GM12878 (cell line): Measurements from ENCODE around the gene DPY19L1. TPM values are rescaled to one million over a fixed set of nuclear protein-coding genes. Genes with fewer than 3 reads are reported as not detected.
A peak's percentile ranks its signal among the peaks of the same experiment; 100 is the strongest.

Experiments used
- CHD2 ChIP-seq: IDR thresholded peaks from 2 replicates; pipeline ENCODE4 v1.6.1; 2011; ENCODE audit warnings: low read depth, low read length, improper control_type of control experiment, borderline replicate concordance
- FOXM1 ChIP-seq: IDR thresholded peaks from 2 replicates; pipeline ENCODE4 v1.6.1; 2012; ENCODE audit warnings: low read depth, mild to moderate bottlenecking, inconsistent platforms, low read length, moderate library complexity
- HDAC2 ChIP-seq: fragments of 200-600 bp; sonication (generic); IDR thresholded peaks from 2 replicates; pipeline ENCODE4 v1.6.1; 2017
- IKZF2 ChIP-seq, 2 experiments: fragments of 450-650 bp; IDR thresholded peaks; 2 replicates each; pipeline ENCODE4 v1.6.1; 2017; ENCODE audit warnings: mild to moderate bottlenecking in 2 of 2, moderate library complexity in 2 of 2
- NBN ChIP-seq: fragments of 450-650 bp; IDR thresholded peaks from 2 replicates; pipeline ENCODE4 v1.6.1; 2016
- RAD21 ChIP-seq: IDR thresholded peaks from 2 replicates; pipeline ENCODE4 v1.6.1; 2011; ENCODE audit warnings: mild to moderate bottlenecking, low read depth, low read length, moderate library complexity; ENCODE audit not compliant: insufficient read depth
- REST ChIP-seq: IDR thresholded peaks from 2 replicates; pipeline ENCODE4 v1.6.1; 2012; ENCODE audit warnings: mild to moderate bottlenecking, low read depth, low read length
- RFX5 ChIP-seq: IDR thresholded peaks from 2 replicates; pipeline ENCODE4 v1.6.1; 2011; ENCODE audit warnings: low read depth, low read length, improper control_type of control experiment
- SIN3A ChIP-seq: IDR thresholded peaks from 2 replicates; pipeline ENCODE4 v1.6.1; 2012; ENCODE audit warnings: low read depth, low read length, improper control_type of control experiment
- TARDBP ChIP-seq: IDR thresholded peaks from 2 replicates; pipeline ENCODE4 v1.6.1; 2016; ENCODE audit warnings: borderline replicate concordance
- polyA plus RNA-seq, 11 experiments: library from polyadenylated mRNA; depleted of rRNA in 4 of 11; unstranded in 6 of 11; stranded (reverse) in 5 of 11; fragments of >200 nt; fragmentation: Nextera tagmentation in 4 of 11; fragmentation: Illumina TruSeq in 1 of 11; extraction: Ambion mirVana in 4 of 11; extraction: Trizol in 1 of 11; gene quantifications; 1 replicate in 1 of 11; 2 replicates in 10 of 11; pipeline versions ENCODE4 v1.2.1 to v1.2.3, GENCODE V29; 2011 to 2016; ENCODE audit warnings: inconsistent platforms in 2 of 11, missing spikeins in 2 of 11, low read depth in 1 of 11
- total RNA-seq, 4 experiments: library from RNA; depleted of rRNA in 3 of 4; stranded (reverse); fragments of >200 nt in 3 of 4; fragmentation: Illumina TruSeq in 1 of 4; extraction: Trizol in 1 of 4; gene quantifications; 2 replicates each; pipeline versions ENCODE4 v1.2.1 to v1.2.3, GENCODE V29; 2013 to 2021
- TF ChIP-seq, protein P1 (sequence below): fragments of 450-650 bp; IDR thresholded peaks from 2 replicates; pipeline ENCODE4 v1.6.1; 2017; ENCODE audit warnings: mild to moderate bottlenecking, moderate library complexity

Gene DPY19L1
- total and polyA plus RNA-seq, 10 of the 15 experiments (the other 5 are each of a cell fraction or from before 2014, with no cell fraction given), result 0.47 to 35.4 (median 3.8) TPM

DNA sequence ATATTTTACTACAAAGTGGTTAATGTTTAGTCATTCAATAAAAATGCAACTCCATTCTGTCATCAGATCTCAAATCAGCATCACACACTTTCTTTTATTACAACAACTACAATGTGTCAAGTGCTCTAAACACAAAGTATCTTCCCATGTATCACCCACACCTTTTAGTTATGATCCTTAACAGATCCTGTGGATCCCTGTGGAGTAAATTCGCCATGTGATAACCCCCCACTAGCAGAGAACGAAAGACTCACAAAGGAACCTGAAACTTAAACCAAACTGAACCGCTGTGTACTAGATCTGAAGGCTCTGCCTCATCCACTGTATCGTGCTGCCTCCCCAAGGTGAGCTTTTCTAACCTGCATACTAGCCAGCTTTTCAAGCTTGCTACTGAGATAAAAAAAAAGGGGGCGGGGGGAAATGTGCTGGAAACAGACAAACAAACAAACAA is 1.7 kb downstream of the DPY19L1 start (continued):
- TF ChIP-seq REST (no peak), RFX5 (no peak), TARDBP (no peak), SIN3A (no peak), RAD21 (peak; percentile 75), IKZF2 (IDR thresholded peaks at IDR 0.05) (peak; percentile 24 to 46; a peak in 2 of 4 replicates), NBN (peak; percentile 46; the same call in 1 of the 2 replicates), HDAC2 (no peak), CHD2 (0 out of 2 replicates have a peak, but pooled peaks have one; percentile 15), FOXM1 (no peak)
- TF ChIP-seq, protein P1, sequence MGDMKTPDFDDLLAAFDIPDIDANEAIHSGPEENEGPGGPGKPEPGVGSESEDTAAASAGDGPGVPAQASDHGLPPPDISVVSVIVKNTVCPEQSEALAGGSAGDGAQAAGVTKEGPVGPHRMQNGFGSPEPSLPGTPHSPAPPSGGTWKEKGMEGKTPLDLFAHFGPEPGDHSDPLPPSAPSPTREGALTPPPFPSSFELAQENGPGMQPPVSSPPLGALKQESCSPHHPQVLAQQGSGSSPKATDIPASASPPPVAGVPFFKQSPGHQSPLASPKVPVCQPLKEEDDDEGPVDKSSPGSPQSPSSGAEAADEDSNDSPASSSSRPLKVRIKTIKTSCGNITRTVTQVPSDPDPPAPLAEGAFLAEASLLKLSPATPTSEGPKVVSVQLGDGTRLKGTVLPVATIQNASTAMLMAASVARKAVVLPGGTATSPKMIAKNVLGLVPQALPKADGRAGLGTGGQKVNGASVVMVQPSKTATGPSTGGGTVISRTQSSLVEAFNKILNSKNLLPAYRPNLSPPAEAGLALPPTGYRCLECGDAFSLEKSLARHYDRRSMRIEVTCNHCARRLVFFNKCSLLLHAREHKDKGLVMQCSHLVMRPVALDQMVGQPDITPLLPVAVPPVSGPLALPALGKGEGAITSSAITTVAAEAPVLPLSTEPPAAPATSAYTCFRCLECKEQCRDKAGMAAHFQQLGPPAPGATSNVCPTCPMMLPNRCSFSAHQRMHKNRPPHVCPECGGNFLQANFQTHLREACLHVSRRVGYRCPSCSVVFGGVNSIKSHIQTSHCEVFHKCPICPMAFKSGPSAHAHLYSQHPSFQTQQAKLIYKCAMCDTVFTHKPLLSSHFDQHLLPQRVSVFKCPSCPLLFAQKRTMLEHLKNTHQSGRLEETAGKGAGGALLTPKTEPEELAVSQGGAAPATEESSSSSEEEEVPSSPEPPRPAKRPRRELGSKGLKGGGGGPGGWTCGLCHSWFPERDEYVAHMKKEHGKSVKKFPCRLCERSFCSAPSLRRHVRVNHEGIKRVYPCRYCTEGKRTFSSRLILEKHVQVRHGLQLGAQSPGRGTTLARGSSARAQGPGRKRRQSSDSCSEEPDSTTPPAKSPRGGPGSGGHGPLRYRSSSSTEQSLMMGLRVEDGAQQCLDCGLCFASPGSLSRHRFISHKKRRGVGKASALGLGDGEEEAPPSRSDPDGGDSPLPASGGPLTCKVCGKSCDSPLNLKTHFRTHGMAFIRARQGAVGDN, result no peak
- TF ChIP-seq, all 136 proteins: peak for 7
